GM21737 (cell line): Measurements from ENCODE around the gene PDX1.

Source experiments
- ATAC-seq: cut with Tn5 transposase; IDR thresholded peaks from one replicate; pipeline ENCODE4 v1.9.1; 2021; ENCODE audit warnings: mild to moderate bottlenecking, moderate library complexity; ENCODE audit not compliant: unreplicated experiment

Gene PDX1

GRCh38 chr13:27969082-27969865, 49.5 kb downstream of the PDX1 start, which contains the start of gene CDX2:
CDX2 (minus strand) TSS chr13:27969315; CDS start chr13:27969006, 309 bp downstream.
- ATAC-seq = no peak

DNA sequence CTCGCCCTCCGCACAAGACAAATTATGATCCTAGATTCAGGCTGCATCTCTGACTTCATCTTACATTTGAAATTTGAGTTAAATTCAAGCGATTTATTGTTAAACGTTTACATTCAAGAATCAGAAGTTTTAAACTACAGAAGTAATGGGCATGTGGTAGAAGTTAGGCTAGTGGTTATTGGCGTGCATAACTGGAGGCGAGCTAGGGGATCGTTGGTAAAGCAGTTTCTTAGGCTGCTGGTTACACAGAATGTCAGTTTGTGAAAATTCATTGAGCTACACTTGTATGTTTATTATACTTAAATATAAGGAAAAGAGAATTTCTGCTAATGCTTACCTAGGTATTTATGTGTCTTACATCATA, 50.0 kb downstream of the PDX1 start:
- ATAC-seq = no peak

DNA sequence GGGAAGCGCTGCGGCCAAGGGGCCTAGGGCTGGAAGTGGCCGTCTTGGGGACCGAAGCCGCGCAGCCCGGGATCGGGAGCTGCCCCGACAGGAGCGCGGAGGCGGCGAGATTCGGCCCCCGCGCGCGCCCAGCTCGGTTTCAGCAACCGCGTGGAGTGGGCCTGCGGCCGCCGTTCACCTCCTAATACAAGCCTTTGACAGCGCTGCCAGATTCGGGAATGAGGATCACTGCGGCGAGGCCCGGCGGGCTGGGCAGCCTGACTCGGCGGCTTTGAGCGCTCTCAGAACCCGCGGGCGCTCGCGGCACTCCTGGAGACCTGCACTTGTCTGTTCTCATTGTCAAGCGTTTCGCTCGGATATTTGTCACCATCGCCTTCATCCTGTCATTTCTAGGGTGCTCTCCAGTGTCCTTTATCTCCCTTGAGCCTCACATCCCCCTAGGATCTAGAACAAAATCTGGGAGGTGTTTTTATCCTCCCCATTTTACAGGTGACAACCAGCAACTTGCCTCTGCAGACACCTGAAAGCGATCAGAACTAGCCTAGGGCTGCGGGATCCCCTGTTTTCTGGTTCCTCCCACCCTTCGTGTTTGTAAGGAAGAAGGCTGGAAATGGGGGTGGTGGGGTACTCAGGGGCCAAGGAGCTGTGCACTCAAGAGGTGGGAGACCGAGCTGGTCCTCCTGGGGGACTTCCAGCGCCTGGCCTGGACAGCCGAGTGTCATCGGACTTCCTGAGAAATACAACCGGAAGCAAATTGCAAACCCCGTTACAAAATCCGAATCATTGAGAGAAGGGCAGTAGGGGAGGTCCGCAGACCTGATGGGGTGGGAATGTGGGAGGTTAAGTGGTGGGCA, 50.8 kb downstream of the PDX1 start:
- no peak for ATAC-seq

- no peak for ATAC-seq
These were observed 51.4 kb downstream of the PDX1 start for GRCh38 chr13:27971236-27971645.

DNA sequence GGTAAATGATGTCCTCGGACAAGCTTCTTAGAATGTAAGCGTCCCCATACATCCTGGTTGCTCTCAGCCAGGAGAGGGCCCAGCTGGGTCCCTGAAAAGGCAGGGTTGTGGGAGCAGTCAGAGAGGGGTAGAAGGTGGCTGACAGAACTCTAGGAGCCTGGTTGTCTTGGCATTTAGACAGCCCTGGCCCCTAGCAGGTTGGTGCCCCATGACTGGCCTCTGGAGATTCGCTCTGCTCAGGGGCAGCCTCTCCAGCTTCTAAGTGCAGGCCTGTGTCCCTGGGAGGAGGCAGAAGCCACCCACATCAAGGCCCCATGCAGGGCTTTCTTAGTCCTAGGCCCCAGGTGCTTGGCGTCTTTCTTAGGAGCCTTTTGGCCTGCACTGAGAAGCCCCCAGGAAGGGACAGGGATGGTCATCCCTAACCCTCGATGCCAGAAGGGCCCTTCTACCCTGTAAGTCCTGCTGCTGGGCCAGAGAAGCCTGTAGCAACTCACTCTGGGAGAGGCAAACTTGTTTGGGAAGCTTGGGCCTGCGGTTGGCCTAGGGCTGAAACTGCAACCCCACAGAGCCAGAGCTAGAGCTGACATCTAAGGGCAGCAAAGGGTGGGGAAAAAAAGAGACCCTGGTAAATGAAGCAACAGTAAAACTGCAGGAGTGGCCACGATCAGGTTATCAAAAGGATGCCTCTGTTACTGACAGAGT, 52.1 kb downstream of the PDX1 start:
- ATAC-seq = no peak

DNA sequence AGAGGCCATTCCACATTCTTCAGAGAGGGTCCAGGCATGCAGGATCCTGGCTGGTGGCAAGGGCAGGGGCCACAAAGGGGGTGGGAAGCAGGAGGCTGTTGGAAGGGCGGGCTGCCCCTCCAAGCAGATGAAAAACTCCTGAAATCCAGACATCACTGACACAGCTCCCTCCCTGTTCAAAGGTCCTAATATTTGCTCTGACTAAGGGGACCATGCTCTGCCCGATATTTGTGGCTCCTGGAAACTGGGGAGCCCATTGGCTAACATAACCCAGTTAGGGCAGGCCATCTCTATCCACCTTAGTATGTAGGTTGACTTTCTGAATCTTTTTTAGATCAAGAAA, 52.6 kb downstream of the PDX1 start:
- no peak for ATAC-seq

- ATAC-seq = no peak
These were observed 53.5 kb downstream of the PDX1 start for GRCh38 chr13:27973291-27973690.

DNA sequence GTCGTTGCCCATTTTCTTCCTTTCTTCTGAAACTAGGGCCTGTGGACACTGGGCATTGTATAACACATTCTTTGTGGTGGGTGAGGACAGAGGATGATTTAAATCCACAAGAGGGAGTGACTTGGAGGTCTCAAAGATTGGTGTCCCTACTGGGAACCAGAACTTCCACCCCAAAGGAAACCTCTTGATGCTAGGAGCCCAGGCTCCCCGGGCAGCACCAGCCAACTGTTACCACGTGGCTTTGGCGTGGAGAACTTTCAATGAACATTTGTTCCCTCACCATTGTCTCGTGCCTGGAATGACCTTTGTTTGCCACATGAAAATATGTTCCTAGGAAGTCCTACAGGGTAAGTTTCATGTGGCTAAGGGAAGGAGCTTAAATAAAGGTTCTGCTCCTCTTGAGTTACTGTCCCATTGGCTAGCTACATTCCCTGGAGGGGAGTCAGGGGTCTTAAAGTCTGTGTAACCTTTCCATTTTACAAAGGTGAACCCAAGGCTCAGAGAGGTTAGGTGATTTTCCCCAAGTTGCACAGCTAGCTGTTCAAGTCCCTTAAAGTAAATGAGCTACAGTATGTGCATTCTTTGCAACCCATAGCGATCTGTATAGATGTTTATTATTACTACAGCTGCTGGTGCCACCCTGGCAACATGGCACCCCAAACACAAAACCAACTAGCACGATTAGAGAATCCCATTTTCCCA, 54.3 kb downstream of the PDX1 start:
- ATAC-seq = no peak
